GM21723 (cell line): ENCODE results near the gene NEDD8.
A peak's percentile ranks its signal among the peaks of the same experiment; 100 is the strongest.

Source experiments
- ATAC-seq: cut with Tn5 transposase; IDR thresholded peaks from one replicate; pipeline ENCODE4 v1.9.1; 2021; ENCODE audit warnings: mild to moderate bottlenecking, moderate library complexity; ENCODE audit not compliant: unreplicated experiment

Gene NEDD8

GRCh38 chr14:24232121-24232644 lies at the start of gene NEDD8:
TSS of gene NEDD8 (minus strand) at chr14:24232367. CDS start at chr14:24232267, 100 bp downstream.
- peak; percentile 82 for ATAC-seq

- no peak for ATAC-seq
These were observed 49.5 kb upstream of the NEDD8 start for GRCh38 chr14:24281636-24282035.

GRCh38 chr14:24280797-24281460 lies 48.8 kb upstream of the NEDD8 start:
- no peak for ATAC-seq

DNA sequence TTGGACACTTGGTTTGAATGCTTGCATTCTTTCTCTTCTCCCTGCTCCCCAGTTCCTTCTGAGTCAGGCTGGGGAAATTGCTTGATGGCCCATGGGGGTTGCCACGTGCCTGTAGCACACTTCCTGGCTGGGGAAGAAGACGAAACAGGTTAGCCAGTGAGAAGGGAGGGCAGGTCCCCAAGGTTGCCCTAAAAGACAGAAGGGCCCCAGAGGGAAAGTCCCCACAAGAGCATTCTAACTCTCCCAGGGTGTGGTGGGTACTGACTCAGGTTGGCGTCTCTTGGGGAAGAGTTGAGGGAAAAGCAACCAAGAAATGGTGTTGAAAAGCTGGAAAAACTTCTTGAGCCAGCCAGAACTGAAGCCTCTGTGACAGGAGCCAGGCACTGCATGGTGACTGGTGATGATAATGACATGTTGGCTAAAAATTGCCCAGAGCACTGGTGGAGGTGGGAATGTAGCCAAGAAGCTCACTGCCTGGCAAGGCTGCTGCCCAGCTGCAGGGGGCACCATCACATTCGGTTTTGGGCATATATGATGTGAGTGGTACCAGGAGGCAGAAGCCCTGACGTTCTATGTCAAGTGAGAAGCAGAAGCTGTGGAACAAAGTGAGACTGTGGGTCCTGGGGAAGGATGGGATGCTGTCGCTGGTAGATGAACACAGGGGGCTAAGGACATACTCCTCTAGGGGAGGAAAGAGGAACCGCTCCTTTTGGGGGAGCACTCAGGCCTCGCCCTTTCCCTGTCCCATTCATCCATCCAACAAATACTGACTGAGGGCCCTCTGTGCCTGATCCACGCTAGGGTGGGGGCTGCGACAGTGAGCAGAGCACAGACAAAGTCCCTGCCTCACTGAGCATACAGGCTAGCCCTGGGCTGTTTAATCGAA lies 47.4 kb upstream of the NEDD8 start:
- peak; percentile 67 for ATAC-seq

- no peak for ATAC-seq
These were observed 46.3 kb upstream of the NEDD8 start for GRCh38 chr14:24278424-24278823.

GRCh38 chr14:24277606-24278321 lies 45.6 kb upstream of the NEDD8 start:
- ATAC-seq = no peak

DNA sequence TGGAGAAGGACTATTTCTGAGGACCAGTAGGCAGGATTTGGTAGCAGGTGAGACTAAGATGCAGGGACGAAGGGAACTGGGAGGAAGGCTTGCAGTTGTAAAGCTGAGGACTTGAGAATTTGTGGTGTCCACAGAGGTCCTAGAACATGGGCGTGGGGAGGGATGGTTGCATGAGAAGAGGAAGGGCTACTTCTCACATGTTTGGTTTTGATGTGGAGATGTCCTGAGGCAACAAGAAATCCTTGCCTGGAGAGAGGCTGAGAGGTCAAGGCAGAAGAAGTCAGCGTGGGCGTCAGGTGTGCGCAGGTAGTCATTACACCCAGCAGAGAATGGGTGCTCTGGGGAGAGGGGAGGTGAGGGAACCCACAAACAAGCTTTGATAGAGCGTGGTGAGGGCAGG lies 44.9 kb upstream of the NEDD8 start:
- no peak for ATAC-seq

DNA sequence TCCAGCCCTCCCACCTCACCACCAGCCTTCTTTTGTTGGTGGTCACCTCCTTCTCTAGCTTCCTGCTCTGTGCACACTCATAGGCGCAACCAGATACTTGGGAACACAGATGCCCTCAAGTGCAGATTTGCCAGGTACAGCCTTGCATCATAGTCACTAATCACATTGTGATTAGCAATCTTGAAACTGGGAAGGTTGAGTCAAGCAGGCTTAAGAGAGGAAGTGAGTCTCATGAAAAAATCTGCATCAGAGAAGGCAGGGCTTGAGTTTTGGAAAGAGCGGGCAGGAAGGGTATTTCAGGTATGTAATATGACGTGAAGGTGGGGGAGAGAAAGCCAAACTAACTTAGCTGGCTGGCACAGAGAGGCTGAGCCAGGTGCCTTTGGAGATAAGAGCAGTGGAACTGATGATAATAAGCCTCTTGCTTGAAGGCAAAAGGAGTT lies 42.0 kb upstream of the NEDD8 start:
- ATAC-seq = peak; percentile 48

DNA sequence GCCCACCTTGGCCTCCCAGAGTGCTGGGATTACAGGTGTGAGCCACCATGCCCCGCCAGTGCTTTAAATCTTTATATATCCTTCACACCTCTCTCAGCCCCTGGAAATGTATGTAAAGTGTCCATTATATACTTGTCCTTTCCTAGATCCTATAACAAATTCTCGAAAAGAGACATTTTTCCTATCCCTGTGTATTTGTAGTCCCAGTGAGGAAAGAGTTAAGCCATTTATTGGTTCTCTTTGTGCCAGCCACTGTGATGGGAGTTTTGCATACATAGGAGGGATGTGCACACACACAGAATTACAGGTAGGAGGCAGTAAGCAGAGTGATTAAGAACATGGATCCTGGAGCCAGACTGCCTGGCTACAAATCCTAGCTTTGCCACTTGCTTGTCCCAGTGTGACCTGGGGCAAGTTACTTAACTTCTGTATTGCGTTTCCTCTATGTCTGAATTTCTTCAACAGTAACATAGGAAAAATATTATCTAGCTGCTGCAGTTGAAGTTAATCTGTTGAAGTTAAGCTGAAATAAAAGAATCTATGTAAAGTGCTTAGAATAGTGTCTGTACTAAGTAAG lies 41.3 kb upstream of the NEDD8 start:
- no peak for ATAC-seq

GRCh38 chr14:24272467-24272866 lies 40.3 kb upstream of the NEDD8 start:
- no peak for ATAC-seq

DNA sequence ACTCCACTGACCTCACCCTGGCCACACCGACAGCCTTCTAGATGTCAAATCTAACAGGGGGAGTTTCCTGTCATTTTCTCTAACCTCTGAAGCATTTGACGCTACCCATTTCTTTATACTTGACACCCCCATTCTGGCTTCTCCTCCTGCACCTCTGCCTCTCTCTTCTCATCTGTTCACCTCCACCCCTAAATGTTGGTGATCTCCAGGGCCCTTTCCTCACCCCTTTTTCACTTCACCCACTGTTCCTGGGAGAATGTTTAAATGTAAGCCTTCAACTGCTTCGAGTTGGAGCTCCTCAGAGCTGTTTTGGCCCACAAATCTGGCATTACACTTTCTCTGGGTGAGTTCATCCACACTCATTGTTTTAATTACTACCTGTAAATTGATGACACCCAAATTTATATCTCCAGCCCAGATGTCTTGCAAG lies 39.7 kb upstream of the NEDD8 start:
- ATAC-seq = no peak

DNA sequence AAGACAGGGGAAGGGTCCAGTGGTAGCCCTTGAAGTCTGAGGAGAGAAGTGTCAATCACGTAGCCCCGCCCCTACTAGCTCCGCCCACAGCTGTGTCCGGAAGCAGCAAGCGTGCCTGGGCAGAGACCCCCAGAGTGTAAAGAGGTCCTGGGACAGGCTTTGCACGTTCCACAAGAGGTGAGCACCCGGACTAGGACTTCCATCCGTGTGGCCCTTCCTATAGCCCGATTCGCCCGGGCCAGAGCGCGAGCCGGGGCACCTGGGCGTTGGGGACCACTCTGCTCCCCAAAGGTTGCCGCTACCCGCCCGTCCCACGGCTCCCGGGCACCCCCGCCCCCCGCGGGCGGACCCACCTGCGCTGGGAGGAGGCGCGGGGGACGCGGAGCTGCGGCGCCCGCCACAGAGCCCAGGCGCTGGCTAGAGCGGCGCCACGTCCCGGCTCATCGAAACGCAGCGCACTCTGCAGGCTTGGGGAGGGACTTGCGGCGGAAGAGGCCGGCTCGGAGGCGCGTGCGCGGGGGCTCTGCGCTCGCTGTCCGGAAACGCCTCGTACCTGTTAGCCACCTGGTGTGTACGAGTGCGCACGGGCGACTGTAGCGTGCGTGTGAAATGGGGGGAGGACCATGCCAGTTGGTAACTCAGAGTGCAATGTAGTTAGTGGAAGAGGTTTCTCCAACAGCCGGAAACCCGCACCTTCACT lies 39.1 kb upstream of the NEDD8 start, which contains the start of gene RABGGTA:
RABGGTA (minus strand) TSS at position 464 of the 700 bp plus-strand sequence. CDS start 482 bp downstream, outside the sequence.
- ATAC-seq = peak; percentile 83

DNA sequence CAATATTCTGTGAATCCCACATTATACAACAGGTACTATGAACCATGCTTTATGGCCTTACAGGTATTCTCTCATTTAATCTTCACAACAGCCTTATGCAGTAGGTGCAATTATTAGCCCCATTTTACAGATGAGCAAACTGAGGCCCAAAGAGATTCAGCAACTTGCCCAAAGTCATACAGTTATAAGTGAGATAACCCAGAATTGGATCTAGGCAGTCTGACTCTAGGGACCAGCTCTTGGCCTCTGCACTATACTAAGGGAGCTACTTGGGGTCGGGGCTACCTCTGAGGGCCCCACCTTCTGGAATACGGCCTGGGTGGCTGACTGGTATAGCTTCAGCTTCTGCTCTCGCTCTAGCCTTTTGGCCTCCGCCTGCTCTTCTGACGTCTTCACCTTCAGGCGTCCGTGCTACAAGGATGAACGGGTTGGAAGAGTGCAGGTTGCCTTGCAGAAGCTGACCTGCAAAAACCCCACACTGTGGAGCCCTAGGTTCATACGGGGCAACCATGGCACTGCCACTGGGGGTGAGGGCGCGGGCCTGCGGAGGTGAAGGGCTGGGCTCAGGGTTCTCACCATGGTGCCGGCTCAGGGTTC lies 38.5 kb upstream of the NEDD8 start:
- ATAC-seq = peak; percentile 1

GRCh38 chr14:24269910-24270536 lies 37.9 kb upstream of the NEDD8 start:
- no peak for ATAC-seq

DNA sequence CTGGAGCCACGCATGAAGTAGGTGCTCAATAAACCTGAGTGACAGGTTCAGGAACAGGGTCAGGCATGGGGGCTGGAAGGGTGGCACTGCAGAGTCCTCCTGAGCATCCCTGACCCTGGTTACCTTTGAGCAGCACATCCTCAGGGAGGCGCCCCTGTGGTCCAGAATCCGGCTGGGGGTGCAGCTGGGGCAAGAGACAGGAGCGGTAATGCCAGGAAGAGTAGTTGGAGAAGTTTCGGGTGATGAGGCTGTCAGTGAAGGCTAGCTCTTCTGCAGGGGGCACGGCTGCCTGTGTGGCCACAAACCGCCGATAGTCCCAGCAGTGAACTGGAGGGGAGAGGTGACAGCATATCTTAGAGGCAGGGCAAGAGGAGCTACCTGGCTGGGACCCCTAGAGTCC lies 37.2 kb upstream of the NEDD8 start:
- ATAC-seq = no peak

DNA sequence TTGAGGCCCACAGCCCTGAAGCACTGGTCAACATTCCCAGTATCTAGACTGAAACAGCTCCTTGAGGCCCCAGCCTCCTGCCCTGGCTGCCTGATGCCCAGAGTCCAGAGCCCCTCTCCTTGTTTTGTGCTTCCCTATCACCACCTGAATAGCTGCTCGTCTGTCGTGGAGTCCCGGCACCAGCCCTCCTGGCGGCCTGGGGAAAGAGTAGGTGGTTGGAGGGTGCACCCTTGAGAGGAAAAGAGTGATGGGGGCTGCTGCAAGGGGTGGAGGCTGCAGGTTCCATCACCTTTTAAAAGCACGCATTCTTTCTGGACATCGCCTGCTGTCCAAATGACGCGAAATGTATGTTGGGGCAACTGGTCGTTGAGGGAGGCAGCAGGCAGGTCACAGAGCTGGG lies 36.1 kb upstream of the NEDD8 start:
- ATAC-seq = no peak

DNA sequence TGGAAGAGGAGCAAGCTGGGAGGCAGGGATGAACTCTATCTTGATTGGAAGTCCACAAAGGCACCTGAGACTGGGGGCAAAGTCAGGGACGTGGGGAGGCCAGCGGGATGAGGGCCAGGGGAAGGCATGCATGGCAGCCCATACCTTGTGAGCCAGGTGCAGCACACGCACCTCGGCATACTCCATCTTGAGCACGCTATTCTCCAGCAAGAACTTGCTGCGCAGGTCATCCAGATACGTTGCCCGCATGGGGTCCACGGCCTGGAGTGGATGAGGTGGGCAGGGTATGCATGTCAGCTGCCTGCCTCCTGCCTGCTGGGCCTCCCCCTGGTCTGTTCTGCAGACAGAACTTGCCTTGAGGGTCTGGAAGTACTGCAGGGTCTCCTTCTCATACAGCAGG lies 35.3 kb upstream of the NEDD8 start:
- no peak for ATAC-seq

GRCh38 chr14:24266344-24267244 lies 34.4 kb upstream of the NEDD8 start:
- ATAC-seq = no peak
